Left ventricle myocardium inferior (tissue), 1 donor: Measurements from ENCODE around the gene SMYD3. TPM values are rescaled to one million over a fixed set of nuclear protein-coding genes. Genes with fewer than 3 reads are reported as not detected.

ENCODE experiments used
- DNase-seq: peaks from one replicate; pipeline ENCODE4 v3.0.0-alpha.2; 2020
- H3K27ac ChIP-seq: fragments of 200-600 bp; replicated peaks from 2 replicates; pipeline ENCODE4 v1.8.0; 2021
- H3K27me3 ChIP-seq: fragments of 200-600 bp; 2 replicates; pipeline ENCODE4 v1.8.0; 2021; ENCODE audit warnings: low read depth
- H3K36me3 ChIP-seq: fragments of 200-600 bp; 2 replicates; pipeline ENCODE4 v1.8.0; 2021
- H3K4me1 ChIP-seq: fragments of 200-600 bp; 2 replicates; pipeline ENCODE4 v1.8.0; 2021
- H3K4me3 ChIP-seq: fragments of 200-600 bp; 2 replicates; pipeline ENCODE4 v1.8.0; 2021; ENCODE audit warnings: mild to moderate bottlenecking, moderate library complexity
- H3K9me3 ChIP-seq: fragments of 200-600 bp; replicated peaks from 2 replicates; pipeline ENCODE4 v1.8.0; 2021
- CTCF ChIP-seq: fragments of 200-600 bp; IDR thresholded peaks from 2 replicates; pipeline ENCODE4 v1.8.0; 2021; ENCODE audit warnings: antibody characterized with exemption, mild to moderate bottlenecking, borderline replicate concordance
- intact Hi-C: fragments of 100-400 bp; cut with micrococcal nuclease; formaldehyde crosslinking; loops from one replicate; pipeline ENCODE4 v1.11.0; 2022
- total RNA-seq: library from RNA; stranded (reverse); fragmentation: NEBNext Ultra II Directional; extraction: Animal tissue kit (Norgen Biotek cat#: 25700); gene quantifications from one replicate; pipeline ENCODE4 v1.2.1, GENCODE V29; 2021
- donor health status: DM: no; HTN: yes; CAD: no; lungs with severe emphysema.

Gene SMYD3
- total RNA-seq, 1 donor from 2014 or later = 9.9 TPM

GRCh38 chr1:246020211-246020954, 486.7 kb downstream of the SMYD3 start:
- Histone ChIP-seq H3K9me3 (no peaks in the 10 kb centered on the region), H3K27me3 (no peaks in the 10 kb centered on the region)

DNA sequence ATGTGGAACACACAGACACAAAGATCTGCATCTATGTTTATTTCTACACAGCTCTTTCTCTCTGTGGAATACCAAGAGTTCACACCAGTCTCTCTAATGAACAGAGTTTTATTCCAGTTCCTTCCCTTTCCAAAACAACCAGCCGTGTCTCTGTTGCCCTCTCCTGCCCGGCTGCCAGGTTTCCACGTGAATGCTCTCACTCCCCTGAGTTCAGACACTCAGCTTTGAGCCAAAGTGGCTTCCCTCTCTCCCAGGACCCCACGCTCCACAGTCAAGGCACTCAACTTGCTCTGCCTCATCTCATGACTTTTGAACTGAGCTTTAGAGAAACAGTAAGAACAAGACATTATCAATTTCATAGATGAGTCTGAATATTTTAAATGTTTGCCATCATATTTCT, 488.9 kb downstream of the SMYD3 start:
- intact Hi-C loops = no loop called here
- Histone ChIP-seq H3K27ac (no peak overlapping the region), H3K36me3 (no peaks in the 10 kb centered on the region), H3K9me3 (no peaks in the 10 kb centered on the region), H3K4me3 (no peak overlapping the region), H3K4me1 (no peaks in the 10 kb centered on the region), H3K27me3 (no peaks in the 10 kb centered on the region)
- no peak for DNase-seq
- TF ChIP-seq CTCF = no peak

More at GRCh38 chr1:246020211-246020954, 486.7 kb downstream of the SMYD3 start:
- H3K36me3 ChIP-seq = no peaks in the 10 kb centered on the region
- no peak overlapping the region for H3K4me3 ChIP-seq
- intact Hi-C loops = no loop called here
- no peak overlapping the region for H3K27ac ChIP-seq
- DNase-seq = no peak
- H3K4me1 ChIP-seq = no peaks in the 10 kb centered on the region
- TF ChIP-seq CTCF = no peak

DNA sequence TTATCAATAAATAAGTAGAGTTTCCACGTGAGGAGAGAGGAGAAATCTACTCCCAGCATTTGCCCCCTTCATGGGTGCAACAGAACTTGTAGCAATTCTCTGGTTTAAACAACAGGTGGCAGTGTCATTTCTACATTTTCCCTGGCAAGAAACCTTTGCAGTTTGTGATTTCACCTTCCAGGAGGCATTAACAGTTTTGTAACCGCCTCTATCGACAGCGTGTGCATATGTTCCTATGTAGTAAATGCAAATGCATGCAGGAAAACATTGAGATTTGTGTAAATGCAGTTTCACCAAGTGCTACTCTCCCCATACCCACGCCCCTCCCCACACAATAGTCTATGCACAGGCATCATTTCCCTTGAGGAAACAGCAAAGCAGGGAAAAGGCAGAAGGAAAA, 494.7 kb downstream of the SMYD3 start:
- Histone ChIP-seq H3K9me3 (no peaks in the 10 kb centered on the region), H3K27ac (no peak overlapping the region), H3K36me3 (no peaks in the 10 kb centered on the region), H3K4me3 (no peak overlapping the region), H3K27me3 (no peaks in the 10 kb centered on the region), H3K4me1 (no peaks in the 10 kb centered on the region)
- peak; percentile 77 for TF ChIP-seq CTCF
- intact Hi-C loops = no loop called here
- DNase-seq = no peak

DNA sequence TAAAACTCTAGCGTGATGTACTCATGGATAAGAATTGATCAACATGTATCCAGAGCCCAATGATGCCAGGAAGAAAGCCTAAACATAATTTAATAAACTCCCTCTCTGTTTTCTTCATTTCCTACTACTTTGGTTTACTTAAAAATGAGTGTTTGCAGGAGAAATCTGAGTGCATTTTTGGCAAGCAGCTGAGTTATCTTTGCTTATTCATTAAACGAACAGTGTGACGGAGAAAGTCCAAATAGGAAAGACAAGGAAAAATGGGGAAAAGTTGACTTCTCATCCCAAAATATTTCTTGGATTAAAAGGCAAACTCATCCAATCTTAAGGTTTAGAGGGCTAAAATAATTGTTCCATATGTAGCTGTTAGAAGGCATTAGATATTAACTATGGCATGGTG, 496.7 kb downstream of the SMYD3 start:
- Histone ChIP-seq H3K4me1 (no peaks in the 10 kb centered on the region), H3K4me3 (no peak overlapping the region), H3K27ac (no peak overlapping the region), H3K27me3 (no peaks in the 10 kb centered on the region), H3K36me3 (no peaks in the 10 kb centered on the region), H3K9me3 (no peaks in the 10 kb centered on the region)
- intact Hi-C loops = no loop called here
- DNase-seq = no peak
- no peak for TF ChIP-seq CTCF

DNA sequence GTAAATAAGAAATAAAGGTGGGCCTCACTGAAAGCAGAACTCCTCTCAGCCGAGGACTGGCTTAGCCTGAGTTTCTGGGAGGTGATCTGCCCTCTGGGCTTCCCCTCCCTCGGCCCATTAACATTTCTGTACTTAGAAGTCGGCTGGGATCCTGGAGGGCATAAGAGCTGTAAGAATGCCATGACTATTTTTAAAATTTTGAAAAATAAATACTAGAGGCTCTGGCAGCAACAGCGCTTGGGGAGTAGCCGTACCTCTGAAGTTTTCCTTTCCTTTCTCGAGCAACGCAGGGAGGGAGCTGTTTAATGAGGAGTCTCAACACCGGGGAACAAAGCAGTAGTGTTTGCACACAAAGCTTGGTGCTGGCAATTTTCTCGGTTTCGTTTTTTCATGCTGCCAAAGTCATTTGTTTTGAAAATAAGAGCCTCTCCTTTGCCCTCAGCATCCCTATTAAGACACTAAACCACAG, 498.7 kb downstream of the SMYD3 start:
- H3K27ac ChIP-seq = no peak overlapping the region

More for the DNA sequence above, 498.7 kb downstream of the SMYD3 start:
- DNase-seq = no peak
- TF ChIP-seq CTCF = no peak
- Histone ChIP-seq H3K9me3 (no peaks in the 10 kb centered on the region), H3K27me3 (no peaks in the 10 kb centered on the region), H3K4me3 (no peak overlapping the region), H3K4me1 (no peaks in the 10 kb centered on the region), H3K36me3 (no peaks in the 10 kb centered on the region)
- intact Hi-C loops = loop anchor here (10.0 kb wide), 1 partner anchor 184 kb away; no protein-coding TSS in a partner anchor
